Measurements from ENCODE around the gene GPX3. TPM values are rescaled to one million over a fixed set of nuclear protein-coding genes. Genes with fewer than 3 reads are reported as not detected.
A peak's percentile ranks its signal among the peaks of the same experiment; 100 is the strongest.

The GPX3 gene
- total RNA-seq, 2 donors from 2014 or later: 106 to 174 TPM

DNA sequence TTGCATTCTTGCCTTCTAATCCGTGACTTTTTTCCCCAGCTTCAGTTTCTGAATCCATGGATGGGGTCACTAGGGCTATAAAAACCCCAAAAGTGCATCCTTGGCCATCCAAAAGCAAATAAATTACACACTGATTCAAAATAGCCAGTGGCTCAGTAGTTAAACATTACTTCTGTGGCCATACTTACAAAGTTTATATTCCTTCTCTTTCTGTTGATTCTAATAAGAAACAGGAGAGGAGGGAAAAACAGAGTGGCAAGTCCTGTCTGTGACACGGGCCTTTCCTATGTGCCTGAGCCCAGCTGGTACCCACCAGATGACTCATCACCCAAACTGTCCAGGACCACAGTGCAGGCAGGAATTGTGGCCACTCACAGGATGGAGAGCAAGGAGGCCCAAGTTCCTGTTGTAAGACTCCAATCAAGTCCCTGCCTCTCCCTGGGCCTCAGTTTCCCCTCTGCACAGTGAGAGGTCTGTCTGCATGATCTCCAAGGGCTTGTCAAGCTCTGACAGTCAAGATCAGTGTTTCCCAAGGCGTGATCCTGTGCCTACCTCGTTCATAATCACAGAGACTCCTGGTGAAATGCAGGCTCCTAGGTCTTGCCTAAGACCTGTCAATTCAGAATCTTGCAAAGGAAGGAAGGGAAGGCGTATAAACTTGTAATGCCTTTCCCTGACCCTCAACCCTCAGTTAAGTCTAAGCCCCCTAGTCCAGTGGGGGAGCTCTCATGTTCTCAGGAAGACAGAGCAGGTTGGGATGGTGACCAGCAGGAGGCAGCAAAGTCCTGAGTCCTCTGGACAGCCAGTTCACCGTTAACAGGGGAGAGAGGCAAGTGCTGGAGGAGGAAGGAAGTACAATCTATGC, 30.9 kb downstream of the GPX3 start:
- DNase-seq (peak; percentile 78 to 92), ATAC-seq (peak; percentile 70)
- intact Hi-C loops (cut with DNase I, micrococcal nuclease): loop anchor here (2.0 to 10.0 kb wide), 4 partner anchors 49 to 194 kb away; no protein-coding TSS in a partner anchor

DNA sequence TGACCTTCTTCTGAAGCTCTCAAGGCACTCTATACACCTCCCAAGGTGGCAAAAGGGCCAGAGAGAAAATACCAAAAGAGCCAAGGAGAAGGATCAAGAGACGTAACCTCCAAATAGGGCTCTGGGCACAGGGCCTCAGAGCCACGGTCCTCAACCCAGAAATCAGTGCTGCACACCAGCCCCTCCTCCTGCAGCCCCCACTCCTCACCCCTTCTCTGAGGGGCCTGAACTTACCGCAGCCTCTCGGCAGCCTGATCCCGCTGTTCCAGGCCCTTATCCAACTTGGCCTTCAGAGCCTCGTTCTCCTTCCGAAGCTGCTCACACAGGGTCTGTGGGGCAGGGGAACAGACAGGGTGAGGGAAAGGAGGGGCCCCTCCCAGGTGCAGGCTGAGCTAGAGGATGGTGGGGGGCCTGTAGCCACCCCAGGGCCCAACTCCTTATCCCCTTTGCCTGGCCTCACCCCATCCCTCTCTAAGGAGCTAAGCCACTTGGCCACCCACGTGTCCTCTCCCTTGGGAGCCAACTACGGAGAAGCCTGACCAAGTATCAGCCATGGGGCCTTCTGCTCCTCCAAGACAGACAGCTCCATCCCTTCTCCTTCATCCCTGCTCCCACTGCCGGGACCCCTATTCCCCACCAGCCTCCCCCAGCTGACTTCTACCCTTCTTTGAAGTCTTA, 31.7 kb downstream of the GPX3 start:
- intact Hi-C loops (cut with DNase I, micrococcal nuclease): loop anchor here (2.0 to 10.0 kb wide), 4 partner anchors 50 to 193 kb away; no protein-coding TSS in a partner anchor
- DNase-seq (no peak), ATAC-seq (no peak)

DNA sequence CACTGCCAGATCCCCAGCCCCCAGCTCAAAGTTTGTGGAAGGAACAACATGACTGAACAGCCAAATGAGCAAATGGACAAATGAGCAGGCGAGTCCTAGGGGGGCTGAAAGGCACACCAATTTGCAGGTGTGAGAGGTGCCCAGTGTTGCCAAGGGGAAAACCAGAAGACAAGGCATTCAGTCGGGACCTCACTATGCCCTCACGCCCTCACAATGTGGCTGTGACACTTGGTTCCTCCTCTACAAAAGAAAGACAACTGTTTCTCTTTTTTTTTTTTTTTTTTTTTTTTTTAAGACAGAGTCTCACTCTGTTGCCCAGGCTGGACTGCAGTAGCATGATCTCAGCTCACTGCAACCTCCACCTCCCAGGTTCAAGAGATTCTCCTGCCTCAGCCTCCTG, 32.4 kb downstream of the GPX3 start:
- DNase-seq (no peak), ATAC-seq (no peak)
- intact Hi-C loops (cut with DNase I, micrococcal nuclease): loop anchor here (5.0 to 10.0 kb wide), 3 partner anchors 51 to 192 kb away; no protein-coding TSS in a partner anchor

DNA sequence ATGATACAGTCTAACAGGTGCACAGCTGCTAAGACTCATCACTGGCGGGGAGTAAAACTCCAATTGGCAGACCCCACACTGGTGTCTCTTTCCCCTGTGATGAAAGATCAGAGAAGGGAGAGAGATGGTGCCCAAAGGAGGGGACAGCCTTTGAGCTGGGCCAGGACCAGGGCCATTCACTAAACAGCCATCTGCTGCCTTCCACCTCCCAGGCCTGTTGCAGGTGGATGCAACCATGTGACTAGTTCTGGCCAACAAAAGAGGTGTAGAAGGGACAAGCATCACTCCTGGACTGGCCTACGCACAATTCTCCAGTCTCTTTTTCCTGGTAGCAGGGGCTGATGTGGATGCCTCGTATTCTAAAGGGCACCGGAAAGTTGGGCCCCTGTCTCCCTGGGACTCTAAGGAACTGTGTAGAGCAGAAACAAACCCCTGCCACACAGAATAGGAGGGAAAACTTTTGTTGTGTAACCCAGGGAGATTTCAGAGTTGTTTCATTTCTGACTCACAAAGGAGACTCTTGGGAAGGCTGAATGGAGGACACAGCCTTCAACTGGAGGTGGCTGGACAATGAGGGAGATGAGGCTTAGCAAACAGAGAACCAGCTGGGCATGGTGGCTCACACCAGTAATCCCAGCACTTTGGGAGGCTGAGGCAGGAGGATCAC, 33.5 kb downstream of the GPX3 start:
- DNase-seq (no peak), ATAC-seq (no peak)
- intact Hi-C loops (cut with DNase I, micrococcal nuclease): loop anchor here (5.0 to 10.0 kb wide), 3 partner anchors 52 to 191 kb away; no protein-coding TSS in a partner anchor

DNA sequence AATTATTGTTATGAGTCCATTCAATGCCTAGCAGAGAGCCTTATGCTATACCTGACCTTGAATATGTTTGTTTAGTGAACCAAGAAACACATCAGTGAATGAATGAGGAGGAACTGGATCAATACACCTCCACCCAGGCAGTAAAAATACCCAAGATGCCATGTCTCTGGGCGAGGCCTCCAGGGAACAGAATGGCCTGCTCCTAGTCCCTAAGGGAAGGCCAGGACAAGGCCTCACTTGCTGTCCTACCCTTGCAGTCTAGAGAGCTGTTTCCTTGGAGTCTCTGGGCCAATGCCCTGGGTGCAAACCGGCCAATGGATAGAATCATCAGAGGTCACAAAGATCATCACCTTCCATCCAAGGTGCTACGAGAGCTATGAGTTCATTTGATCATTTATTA, 34.3 kb downstream of the GPX3 start:
- ATAC-seq: peak; percentile 91
- intact Hi-C loops (cut with DNase I, micrococcal nuclease): loop anchor here (5.0 to 10.0 kb wide), 3 partner anchors 52 to 190 kb away; no protein-coding TSS in a partner anchor
- peak; percentile 46 to 82 for DNase-seq

DNA sequence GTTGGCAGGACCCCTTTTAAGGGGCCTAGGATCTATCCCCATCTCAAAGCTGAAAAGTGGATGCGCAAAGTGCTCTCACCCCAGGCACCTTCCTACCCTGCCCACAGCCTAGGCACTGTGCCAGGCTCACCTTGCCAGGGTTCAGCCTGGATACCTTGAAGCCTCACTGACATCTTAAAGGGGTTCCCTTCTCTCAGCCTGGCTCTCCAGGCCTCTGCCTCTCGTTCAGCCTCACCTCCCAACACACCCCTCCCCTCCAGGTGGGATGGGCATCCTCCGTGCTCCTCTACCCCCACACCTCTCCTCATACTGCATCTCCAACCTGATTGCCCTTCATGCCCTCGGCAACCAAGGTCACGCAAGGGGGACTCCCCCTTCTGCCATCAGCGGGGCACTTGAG, 34.9 kb downstream of the GPX3 start:
- ATAC-seq (no peak), DNase-seq (no peak)
- intact Hi-C loops (cut with DNase I, micrococcal nuclease): loop anchor here (10.0 kb wide), 2 partner anchors 59 to 189 kb away; no protein-coding TSS in a partner anchor

DNA sequence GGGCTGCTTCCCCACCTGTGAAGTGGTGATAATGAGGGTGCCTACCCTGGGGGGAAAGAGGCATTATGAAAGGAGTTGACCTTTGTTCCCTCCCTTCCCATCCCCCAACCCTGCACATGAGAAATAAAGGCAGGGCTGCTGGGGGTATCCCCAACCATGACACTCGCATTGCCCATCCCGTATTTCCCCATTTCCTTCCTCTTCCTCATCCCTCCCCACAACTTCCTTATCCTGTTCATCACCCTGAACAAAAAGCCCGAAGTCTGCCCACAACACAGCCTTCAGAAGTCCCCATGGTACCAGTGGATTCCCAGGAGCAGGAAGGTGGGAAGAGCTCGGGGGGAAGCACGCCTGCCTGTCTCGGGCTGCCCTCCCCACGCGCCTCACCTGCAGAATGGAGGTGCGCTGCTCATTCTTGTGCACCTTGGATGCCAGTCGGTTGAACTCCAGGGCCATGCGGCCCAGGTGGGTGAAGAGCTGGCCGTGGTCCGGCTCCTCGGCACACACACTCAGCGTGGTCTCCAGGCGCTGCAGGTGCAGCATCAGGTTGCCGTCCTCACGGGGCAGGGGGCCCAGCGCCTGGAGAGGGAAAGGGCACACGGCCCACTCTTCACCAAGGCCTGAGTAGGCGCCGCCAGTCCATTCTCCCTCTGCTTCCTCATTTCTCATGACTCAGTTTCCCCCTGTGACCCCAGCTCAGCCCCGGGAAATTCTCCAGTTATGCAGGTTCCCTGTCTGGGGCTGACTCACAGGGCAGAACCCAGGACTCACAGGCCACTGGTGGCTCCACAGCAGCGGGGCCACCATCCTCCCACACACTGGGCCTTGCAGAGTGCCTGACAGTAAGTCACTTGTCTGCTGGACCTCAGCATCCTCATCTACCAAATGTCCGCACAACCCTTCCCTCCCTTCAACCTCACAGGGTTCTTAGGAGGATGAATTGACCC, 36.3 kb downstream of the GPX3 start:
- ATAC-seq: no peak
- no peak for DNase-seq
- intact Hi-C loops (cut with DNase I, micrococcal nuclease): loop anchor here (10.0 kb wide), 2 partner anchors 58 to 188 kb away; no protein-coding TSS in a partner anchor

DNA sequence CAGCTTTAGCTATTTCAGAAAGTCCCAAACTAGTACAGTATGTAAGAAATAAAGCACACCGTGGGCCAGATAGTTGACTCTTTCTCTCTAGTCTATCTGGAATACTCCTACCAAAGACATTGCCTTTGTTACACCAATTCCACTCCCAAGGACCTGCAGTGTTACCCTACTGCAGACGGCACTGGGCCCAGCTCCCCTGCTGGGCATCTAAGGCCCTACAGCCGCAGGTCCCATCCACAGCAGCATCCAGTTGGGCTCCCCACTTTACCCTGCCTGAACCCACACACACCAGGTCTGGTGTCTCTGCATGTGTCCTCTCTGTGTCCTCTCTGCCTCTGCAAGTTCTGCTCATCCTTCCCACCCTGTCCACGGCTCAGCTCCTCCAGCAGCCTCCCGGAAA, 37.9 kb downstream of the GPX3 start:
- DNase-seq: no peak
- intact Hi-C loops (cut with DNase I, micrococcal nuclease): loop anchor here (10.0 kb wide), 2 partner anchors 56 to 186 kb away; no protein-coding TSS in a partner anchor
- no peak for ATAC-seq

DNA sequence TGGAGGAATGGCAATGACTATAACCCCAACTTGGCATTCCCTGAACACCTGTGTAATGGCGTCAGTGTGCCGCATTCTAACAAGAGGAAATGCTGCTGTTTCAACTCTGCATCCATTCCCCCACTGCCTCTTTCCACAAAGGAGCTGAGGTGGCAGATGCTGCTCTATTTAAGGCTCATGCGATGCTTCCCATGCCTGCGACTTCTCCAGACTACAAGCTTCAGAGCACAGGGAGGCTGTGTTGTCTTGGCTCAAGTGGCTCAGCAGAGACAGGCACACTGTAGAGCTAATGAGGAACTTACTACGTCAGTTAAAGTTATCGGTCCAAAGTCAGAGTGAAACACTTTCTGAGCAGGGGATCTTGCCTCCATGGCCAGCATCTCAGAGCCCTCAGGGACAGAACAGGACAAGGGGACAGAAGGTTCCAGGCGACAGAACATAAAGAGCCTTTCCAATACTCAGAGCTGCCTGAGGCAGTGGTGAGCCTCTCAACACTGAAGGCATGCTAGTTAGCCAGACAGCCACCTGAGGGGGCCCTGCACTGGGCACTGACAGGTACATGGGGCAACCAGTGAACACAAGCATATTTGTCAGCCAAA, 38.6 kb downstream of the GPX3 start:
- intact Hi-C loops (cut with DNase I, micrococcal nuclease): loop anchor here (10.0 kb wide), 2 partner anchors 56 to 186 kb away; no protein-coding TSS in a partner anchor
- no peak for ATAC-seq
- DNase-seq: no peak

DNA sequence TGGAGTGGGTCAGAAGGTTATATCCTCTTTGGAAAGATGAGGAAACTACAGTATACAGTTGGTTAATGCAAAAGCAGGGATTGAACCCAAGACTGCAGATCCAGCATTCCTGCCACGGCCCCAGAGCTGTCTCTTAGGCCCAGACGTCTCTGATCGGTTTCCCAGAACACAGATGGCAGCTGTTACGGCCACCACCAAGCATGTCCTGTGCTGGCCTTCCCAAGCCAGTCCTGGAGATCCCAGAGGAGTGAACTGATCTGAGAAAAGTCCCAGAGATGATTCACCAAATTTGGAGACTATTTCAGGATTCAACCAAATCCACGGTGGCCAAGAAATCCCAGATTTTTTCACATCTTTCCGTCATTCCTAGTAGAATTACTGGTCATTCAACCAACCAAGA, 40.4 kb downstream of the GPX3 start:
- intact Hi-C loops (cut with DNase I, micrococcal nuclease): no loop called here
- no peak for ATAC-seq
- no peak for DNase-seq

DNA sequence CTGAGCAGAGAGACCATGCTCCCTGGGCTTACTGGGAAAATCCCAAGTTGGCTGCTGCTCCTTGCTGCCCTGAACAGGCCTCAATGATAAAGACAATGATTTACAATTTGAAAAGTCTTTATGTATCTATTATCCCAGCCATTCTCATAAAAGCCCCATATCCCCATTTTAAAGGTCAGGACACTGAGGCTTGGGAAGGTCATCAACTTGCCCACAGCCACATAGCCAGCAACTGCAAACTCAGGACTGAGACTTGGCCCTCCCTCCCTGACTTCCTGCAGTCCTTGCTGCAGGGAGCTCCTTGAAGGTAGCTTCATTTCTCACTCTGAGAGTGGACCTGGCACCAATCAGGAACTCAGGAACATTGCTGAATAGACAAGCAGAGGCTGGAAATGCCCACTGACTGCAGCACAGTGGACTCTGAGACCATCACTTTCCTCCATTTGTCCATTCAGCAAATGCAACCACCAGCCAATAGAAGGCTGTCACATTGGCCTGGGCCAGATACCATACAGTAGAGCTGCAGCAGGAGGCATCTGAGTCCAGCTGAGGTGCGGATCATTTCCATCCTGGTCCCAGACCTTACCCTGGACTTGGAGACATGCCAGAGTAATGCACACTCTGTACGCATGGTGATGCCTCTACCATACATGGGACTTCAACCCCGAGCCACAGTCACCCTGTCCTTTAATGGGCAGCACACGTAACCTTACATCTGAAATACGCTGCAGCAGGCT, 42.2 kb downstream of the GPX3 start:
- ATAC-seq: peak; percentile 17
- no peak for DNase-seq
- intact Hi-C loops (cut with DNase I, micrococcal nuclease): no loop called here

DNA sequence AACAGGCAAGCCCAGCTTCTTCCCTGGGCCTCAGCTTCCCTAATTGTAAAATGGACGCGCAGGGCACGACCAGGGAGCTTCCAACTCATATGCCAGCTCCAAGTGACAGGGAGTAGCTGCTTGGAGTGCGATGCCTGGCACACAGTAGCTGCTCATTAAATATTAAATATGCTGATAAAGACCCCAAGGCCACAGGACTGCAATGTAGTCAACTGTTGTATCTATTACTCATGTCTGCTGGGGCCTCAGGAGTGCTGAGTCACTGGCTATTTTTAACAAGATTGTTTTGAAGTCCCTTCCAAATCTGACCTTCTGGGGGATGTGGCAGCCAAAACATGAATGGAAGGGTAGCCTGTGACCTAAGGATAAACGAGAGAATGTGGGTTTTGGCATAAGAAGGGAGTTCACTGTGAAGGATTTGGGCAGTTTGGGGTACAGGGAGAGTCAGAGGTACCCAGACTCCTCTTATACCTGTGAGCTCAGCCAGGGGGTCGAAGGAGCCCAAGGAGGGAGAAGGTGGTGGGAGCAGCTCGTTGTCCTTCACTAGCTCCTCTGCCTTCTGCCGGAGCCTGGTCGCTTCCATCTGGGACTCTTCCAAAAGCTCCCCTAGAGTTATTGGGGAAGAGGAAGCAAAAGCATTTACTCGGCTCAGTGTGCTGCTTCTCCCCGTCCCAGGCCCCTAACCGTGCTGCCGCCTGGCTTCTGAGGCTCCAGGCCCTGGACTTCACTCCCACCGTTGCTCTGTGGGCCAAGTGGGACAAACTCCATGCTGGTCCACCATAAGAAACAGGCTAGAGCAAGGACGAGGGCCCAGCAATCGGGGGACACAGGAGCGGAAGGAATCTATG, 43.0 kb downstream of the GPX3 start:
- intact Hi-C loops (cut with DNase I, micrococcal nuclease): no loop called here
- ATAC-seq: no peak
- DNase-seq: no peak

DNA sequence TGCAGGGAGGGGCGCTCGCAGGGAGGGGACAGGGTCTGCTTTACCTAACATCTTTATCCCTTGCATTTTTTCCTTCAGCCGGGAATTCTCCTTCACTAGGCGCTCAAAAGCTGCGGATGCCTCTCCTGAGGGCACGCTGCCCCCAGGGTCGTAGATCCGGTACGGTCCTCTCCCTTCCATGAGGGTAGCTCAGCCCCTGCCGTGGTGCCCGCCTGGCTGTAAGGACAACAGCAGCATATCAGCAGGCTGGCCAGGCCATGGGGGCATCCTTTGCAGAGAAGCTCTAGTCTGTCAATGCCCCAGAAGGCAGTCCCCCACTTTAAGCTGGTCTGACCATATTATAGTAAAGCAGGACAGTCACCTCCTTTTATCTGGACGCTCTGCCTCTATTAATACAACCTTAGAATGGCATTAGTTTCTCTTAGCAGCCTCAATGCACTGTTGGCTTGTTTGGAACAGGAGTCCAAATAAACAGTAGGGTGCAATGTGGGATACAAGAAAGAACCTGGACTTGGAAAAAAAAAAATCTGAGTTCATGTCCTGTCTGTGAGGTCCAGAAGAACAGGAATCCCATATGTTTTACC, 44.6 kb downstream of the GPX3 start:
- ATAC-seq: no peak
- no peak for DNase-seq
- intact Hi-C loops (cut with DNase I, micrococcal nuclease): no loop called here

DNA sequence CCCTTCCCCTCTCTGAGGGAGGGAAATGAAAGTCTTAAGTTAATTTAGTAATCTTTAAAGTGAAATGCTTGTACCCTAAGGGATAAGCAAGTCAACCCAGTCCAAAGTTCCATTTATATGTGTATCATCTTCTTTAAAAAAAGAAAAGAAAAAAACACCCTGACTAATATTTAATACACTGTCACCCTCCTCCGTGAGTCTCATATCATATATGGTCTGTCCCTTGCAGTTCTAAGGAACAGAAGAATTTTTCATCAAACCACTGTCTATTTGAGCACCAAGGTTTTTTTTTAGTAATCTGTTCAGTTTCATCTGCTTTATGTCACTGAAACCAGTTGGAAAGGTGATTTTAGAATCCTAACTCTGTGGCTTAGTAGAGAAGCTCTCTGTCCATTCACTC, 45.2 kb downstream of the GPX3 start:
- DNase-seq (no peak), ATAC-seq (no peak)
- intact Hi-C loops (cut with DNase I, micrococcal nuclease): no loop called here

DNA sequence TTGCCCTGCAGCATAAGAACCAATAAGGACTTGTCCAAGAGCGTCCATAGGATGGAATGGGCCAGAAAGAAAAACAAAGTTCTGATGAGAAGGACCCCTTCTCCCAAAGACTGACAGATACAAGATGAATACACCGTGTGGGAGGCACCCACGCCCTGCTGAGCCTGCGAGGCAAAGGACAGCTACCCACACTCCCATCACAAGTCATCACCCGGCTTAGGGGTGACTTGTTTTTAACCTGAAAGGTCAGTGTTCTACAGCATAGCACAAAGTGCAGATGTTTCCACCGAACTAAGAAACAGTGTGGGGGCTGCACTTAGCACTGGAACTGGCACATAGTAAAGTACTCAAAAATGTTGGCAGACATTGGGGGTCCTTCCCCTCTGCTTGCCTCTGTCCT, 46.5 kb downstream of the GPX3 start:
- ATAC-seq (no peak), DNase-seq (no peak)
- intact Hi-C loops (cut with DNase I, micrococcal nuclease): no loop called here

Data from left colon (tissue), 2 donors.